RCC 7860 (cell line): ENCODE results near the gene LIX1L.
"Not testable (repeated sequence)": the region's sequence is repeated elsewhere in the genome, so short reads cannot be mapped to it uniquely, and the experiment has no call there.

Experiments
- DNase-seq: peaks from one replicate; pipeline ENCODE4 v3.0.0-alpha.2; 2015; ENCODE audit warnings: low spot score
- FAIRE-seq: peaks from 2 replicates; lab custom pipeline; 2012; peaks lifted over from hg19 to GRCh38; lab: Jason Lieb, UNC

The LIX1L gene

GRCh38 chr1:145942871-145943270, 14.9 kb downstream of the LIX1L start:
- DNase-seq (no peak), FAIRE-seq (no peak)

GRCh38 chr1:145942405-145942804, 15.4 kb downstream of the LIX1L start:
- DNase-seq (no peak), FAIRE-seq (no peak)

DNA sequence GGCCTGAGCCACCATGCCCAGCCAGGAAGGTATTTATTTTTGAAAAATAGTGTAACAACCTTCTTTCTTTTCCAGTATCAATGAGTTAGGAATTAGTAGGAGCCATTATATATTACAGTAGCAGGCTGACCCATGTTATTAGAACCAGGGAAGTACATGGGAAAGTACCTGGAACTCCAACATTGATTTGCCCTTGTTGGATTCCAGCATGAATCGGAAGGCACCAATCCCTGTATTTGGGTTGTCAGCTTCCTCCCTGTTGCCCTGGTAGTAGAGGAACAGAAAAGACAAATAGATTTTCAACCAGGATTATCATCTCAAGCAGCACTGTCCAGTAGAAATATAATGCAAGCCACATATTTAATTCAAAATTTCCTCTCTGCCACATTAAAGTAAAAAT, 20.4 kb downstream of the LIX1L start:
- DNase-seq (no peak), FAIRE-seq (no peak)

DNA sequence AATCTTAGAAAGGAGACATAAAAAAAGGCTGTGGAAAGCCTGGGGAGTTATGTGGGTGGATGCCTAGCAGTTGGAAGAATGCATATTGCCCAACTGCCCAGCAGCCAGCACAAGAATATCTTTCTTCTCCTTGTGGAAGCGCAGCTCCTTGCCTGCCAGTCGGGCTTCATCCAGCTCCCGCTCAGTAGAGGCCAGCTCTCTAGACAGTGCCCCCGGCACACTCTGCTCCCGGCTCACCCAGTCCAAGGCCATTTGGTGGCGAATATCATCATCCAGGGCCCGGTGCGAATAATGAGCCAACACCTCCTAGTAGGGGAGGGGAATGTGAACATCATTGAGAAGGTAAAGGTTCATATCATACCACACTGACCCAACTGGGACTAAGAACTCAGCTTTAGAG, 21.6 kb downstream of the LIX1L start:
- FAIRE-seq (no peak), DNase-seq (no peak)

DNA sequence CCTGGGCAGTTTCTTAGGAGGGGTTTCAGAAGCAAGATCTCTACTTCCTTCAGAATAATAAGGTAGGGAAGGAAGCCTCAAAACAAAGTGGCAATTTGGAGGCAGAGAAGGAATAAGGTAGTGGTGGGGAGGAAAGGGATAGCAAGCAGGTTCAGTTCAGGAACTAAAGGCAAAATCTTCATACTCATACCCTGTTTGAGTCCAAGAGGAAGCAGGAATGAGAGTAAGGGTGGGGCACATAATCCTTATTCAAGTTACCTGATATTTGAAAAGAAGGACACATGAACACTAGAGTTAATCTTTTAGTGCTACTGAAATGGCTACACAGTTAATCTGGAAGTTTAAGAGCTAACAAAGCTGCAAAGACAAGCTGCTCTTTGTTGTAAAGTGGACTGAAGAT, 22.1 kb downstream of the LIX1L start:
- no peak for DNase-seq
- no peak for FAIRE-seq

DNA sequence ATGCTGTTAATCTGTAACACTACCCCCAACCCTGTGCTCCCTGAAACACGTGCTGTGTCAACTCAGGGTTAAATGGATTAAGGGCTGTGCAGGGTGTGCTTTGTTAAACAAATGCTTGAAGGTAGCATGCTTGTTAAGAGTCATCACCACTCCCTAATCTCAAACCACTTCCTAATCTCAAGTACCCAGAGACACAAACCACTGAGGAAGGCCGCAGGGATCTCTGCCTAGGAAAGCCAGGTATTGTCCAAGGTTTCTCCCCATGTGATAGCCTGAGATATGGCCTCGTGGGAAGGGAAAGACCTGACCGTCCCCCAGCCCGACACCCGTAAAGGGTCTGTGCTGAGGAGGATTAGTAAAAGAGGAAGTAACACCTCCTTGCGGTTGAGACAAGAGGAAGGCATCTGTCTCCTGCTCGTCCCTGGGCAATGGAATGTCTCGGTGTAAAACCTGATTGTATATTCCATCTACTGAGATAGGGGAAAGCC, 25.3 kb downstream of the LIX1L start:
- FAIRE-seq, DNase-seq: not testable (repeated sequence)

GRCh38 chr1:145927916-145928643, 29.7 kb downstream of the LIX1L start:
- no peak for FAIRE-seq
- no peak for DNase-seq

DNA sequence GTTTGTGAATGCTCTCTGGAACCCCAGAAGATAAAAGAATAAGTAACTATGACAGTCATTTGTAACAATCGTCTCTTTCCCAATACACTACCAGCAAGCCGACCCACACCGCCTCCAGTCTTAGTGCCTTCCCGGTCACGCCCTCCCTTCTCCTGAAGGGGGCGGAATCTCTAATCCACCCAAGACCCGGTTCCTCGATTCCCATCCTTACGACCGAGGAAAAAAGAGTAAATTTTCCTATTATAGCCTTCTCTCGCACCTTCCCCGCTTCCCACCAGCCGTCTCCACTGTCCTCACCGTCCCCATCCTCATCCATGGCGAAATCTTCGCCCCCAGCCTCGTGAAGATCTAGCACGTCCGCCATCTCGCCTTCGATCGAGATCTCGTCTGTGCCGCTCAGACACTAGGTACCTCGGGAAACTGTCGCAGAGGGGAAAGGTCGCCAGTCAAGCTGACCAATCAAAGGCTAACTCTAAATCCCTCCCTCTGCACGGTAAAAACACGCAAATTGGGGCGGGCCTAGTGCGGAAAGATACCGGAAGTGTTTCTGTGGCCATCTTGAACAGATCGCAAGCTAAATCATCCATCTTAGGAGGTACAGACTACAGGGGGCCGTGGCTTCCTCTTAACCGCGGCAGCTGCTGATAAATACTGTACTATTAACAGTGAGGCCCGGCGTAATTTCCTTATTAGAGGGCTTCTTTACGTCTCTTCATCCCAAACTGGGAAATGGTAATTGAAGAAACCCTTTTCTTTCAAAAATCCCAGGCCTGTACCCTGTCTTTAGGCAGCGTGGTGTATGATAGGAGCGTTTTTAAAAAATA, 30.5 kb downstream of the LIX1L start, which contains the start of gene RBM8A:
Gene RBM8A (minus strand): TSS at position 422 of the 824 bp plus-strand sequence. CDS start 58 bp downstream, at position 364.
- peak; percentile 85 for FAIRE-seq
- DNase-seq = peak; percentile 97

- FAIRE-seq (no peak), DNase-seq (no peak)
Observed at GRCh38 chr1:145926686-145927062, 31.1 kb downstream of the LIX1L start.

GRCh38 chr1:145922266-145922665, 35.6 kb downstream of the LIX1L start:
- DNase-seq = no peak
- FAIRE-seq = no peak

GRCh38 chr1:145920297-145920696, 37.5 kb downstream of the LIX1L start:
- not testable (repeated sequence) for DNase-seq, FAIRE-seq

DNA sequence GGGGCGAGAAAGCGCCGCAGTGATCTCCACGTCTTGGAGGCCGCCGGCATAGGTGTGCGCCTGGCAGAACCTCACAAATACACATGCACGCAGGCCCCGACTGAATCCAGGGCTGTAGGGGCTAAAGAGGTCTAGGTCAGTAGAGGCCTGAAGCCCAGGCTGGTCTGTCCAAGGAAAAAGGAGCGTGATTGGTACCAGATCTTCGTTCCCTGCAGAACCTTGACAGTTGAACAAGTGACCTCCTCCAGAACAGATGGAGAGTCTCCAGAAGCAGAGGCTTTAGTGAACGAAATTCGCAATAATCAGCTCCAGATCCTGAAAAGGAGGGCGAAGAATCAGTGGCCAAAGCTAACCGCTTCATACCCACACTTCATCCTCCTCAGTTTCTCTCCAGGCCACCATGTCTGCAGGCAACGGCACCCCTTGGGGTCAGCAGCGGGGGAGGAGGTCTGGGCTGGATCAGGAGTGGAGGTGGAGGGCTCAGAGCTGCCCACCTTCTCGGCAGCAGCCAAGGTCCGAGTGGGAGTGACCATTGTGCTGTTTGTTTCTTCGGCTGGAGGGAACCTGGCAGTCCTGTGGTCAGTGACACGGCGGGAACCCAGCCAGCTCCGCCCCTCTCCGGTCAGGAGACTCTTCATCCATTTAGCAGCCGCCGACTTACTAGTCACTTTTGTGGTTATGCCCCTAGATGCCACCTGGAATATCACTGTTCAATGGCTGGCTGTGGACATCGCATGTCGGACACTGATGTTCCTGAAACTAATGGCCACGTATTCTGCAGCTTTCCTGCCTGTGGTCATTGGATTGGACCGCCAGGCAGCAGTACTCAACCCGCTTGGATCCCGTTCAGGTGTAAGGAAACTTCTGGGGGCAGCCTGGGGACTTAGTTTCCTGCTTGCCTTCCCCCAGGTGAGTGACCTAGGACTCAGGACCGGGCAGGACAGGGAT, 38.6 kb downstream of the LIX1L start:
- peak; percentile 78 for DNase-seq

DNA sequence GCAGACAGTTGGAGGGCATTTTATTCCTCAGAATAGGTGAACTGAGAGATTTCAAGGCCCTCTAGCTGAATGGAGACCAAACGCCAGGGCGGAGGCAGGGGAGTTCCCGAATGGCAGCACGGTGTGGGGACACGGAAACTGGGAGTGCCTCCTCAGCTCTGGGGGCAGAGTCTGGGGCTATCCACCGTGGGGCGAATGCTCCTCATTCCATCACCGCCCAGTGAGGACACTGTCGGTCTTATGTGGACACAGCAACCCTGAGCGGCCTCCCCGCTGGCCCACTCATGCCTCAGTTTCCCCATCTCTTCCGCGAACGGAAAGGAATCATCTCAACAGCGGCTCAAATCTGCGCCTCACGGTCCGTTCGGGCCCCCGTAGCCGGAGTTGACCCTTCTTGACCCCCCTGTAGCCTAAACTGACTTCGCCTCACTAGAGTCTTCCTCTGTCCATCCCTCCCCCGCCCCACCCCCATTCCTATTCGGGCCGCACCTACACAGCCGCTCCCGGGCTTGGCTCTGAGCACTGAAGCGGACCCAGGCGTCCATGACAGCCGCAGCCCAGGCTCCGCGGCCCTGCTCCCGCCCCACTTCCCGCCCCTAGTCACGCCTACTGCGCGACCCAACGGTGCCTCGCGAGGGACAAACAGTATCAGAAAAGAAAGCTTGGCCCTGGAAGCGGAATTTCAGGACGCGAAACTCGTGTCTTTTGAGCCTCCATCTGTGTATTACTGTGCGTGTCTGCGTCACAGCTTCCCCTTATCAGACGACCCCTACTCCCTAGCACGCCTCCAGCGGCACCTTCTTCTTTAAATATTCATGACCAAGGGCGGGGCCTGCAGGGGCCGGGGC, 39.4 kb downstream of the LIX1L start, which contains the start of gene PEX11B:
Gene PEX11B (minus strand): TSS at position 574 of the 848 bp plus-strand sequence. CDS start 29 bp downstream, at position 545.
- DNase-seq (peak; percentile 62), FAIRE-seq (no peak)

More for the DNA sequence above, 38.6 kb downstream of the LIX1L start:
- FAIRE-seq = peak; percentile 7

- FAIRE-seq = no peak
- no peak for DNase-seq
Observed at GRCh38 chr1:145917595-145917994, 40.2 kb downstream of the LIX1L start.

DNA sequence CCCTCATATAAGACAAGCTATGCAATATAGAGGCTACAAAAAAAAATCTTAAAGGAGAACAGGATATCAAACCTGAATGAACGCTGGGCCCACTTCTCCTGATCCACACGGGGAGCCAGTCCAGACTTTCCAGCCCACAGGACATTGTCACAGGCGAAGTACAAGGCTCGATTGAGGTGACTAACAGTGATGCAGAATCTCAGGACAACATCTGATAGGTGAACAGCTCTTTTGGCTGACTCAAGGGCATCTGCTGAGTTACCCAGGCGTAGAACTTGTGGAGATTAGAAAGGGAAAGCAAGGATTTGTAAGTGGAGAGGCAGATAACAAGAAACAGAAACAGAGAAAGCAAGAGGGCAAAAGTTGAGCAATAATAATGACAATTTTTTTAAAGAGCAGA, 41.1 kb downstream of the LIX1L start:
- peak; percentile 55 for FAIRE-seq
- DNase-seq = peak; percentile 83

DNA sequence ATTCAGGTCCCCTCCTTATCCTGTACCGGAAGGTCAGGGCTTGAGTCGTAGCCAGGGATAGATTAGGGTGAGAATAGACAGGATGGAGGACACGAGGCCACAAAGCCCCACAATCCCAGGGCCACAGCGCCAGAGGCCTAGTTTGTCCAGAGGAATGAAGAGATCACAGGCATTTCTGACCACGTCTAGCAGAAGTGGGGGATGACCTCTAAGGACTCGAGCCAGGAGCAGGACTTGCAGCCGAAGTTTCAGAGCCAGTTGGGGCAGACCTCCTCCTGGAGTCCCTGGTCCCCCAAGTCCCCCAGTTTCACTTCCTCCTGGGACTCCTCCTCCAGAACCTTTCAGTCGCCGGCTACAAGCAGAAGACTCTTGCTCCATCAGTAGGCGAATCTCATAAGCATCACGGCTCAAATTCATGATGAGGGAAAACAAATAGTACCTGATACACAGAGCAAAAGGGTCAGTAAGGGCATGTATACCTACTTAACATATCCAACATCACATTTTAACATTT, 45.6 kb downstream of the LIX1L start:
- no peak for FAIRE-seq
- no peak for DNase-seq

GRCh38 chr1:145908653-145909052, 49.2 kb downstream of the LIX1L start:
- DNase-seq (no peak), FAIRE-seq (no peak)

- FAIRE-seq = no peak
- no peak for DNase-seq
Observed at GRCh38 chr1:145906954-145907753, 50.7 kb downstream of the LIX1L start.
